ENCODE results near the gene ZMYM4. TPM values are rescaled to one million over a fixed set of nuclear protein-coding genes. Genes with fewer than 3 reads are reported as not detected.

Gene ZMYM4
- polyA plus RNA-seq, 1 donor from 2014 or later = 28.0 TPM

DNA sequence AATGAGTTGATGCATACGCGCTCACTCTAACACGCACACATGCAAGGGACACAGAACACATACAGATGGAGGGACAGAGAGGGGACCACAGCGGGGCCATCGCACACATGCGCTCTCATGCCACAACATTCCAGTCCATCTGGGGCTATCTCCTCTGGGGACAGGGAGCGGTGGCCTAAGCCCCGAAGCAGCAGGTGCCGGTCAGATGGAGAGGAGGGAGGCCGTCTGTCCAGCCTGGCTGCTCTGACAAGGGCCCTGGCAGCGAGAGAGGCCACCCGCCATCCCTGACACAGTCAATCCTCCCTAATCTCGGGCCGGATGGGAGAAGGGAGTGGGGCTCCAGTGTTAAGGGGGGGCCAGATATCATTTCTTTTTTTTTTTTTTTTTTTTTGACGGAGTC, 165.2 kb downstream of the ZMYM4 start:
- Mint-ChIP-seq H3K36me3 (peaks cover 11% of the 10 kb centered on the region), H3K27ac (no peak overlapping the region), H3K9me3 (peaks cover 0 to 3% (median 0%) of the 10 kb centered on the region in 3 donors), H3K27me3 (no peaks in the 10 kb centered on the region), H3K4me1 (peaks cover 0 to 2% (median 1%) of the 10 kb centered on the region in 3 donors), H3K4me3 (no peak overlapping the region)

DNA sequence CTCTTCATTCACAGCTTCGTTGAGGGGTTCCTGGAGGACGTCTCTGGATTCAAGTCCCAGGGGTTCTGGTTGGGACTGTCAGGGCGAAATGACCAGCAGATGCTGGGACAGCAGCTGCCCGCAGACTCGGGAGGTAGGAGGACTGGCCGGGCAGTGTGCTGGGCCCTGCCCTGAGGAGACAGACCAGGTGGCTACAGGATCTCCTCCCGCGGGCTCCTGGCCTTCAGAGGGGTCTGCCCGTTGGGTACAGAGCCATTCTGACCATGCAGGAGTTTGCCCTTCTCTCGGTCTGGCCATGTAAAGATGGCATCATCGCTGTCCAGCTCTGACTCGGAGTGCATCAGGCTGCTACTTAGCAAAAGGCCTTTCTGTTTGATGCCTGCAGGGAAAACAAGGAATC, 166.2 kb downstream of the ZMYM4 start:
- peak overlapping the region in 1 of 3 donors; percentile 50 for H3K27ac Mint-ChIP-seq
- H3K9me3 Mint-ChIP-seq = peaks cover 0 to 3% (median 0%) of the 10 kb centered on the region in 3 donors
- peaks cover 11% of the 10 kb centered on the region for H3K36me3 Mint-ChIP-seq
- no peak overlapping the region for H3K4me3 Mint-ChIP-seq
- H3K27me3 Mint-ChIP-seq = no peaks in the 10 kb centered on the region
- H3K4me1 Mint-ChIP-seq = peaks cover 0 to 2% (median 1%) of the 10 kb centered on the region in 3 donors

DNA sequence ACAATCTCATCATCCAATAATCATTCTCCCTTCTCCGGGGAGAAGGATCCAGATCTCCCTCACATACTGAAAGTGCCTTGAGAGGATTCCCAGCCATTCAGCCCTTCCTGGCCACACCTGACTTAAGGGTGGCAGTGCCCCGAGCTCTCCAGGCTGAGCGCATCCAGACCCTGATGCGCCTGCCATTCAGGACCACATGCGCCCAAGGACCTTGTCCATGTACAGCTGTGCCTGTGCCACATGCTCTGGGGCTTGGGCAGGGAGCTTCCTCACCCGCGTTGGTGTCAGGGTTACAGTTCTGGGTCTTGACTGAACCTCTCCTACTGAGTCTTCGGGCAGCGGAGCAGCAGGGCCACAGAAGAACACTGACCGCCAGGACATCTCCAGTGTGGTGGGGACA, 167.6 kb downstream of the ZMYM4 start:
- Mint-ChIP-seq H3K9me3 (no peaks in the 10 kb centered on the region), H3K27ac (peak overlapping the region in 1 of 3 donors; percentile 46), H3K36me3 (peaks cover 9% of the 10 kb centered on the region), H3K4me1 (peaks cover 0 to 1% (median 0%) of the 10 kb centered on the region in 3 donors), H3K27me3 (no peaks in the 10 kb centered on the region), H3K4me3 (no peak overlapping the region)

DNA sequence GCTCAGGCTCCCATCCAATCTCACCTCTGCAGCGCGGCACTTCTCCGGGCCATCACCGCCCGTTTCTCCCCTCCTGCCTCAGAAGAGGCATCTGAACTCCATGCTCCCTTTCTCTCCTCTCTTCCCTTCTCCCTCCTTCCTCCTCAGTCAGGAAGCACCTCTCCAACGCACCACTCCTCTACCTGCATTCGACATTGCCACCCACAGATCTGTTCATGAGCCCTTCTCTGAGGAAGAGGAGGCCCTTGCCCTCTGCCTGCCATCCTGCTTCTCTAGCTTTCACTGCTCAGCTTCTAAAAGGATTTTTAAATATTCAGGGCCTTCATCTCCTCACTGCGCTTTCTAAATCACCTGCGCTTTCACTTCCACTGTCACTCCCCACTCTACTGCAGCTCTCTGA, 168.7 kb downstream of the ZMYM4 start:
- no peaks in the 10 kb centered on the region for H3K27me3 Mint-ChIP-seq
- H3K4me3 Mint-ChIP-seq = peak overlapping the region in 1 of 4 donors; percentile 35
- peaks cover 0 to 1% (median 0%) of the 10 kb centered on the region in 3 donors for H3K4me1 Mint-ChIP-seq
- no peaks in the 10 kb centered on the region for H3K9me3 Mint-ChIP-seq
- H3K36me3 Mint-ChIP-seq = peaks cover 5% of the 10 kb centered on the region
- peak overlapping the region in 1 of 3 donors; percentile 1 for H3K27ac Mint-ChIP-seq

DNA sequence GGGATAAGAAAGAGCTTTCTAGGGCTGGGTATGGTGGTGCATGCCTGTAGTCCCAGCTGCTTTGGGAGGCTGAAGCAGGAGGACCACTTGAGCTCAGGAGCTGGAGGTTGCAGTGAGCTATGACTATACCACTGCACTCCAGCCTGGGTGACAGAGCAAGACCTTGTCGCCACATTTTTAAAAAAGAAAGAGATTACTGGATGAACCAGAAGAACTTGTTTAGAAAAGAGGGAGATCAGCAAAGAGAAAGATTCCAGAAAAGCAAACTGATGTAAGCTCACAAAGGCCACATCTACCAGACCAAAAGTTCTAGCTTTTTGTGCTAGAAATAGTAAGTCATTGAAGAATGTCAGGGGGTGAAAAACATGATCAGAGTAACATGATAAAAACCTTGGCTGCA, 171.1 kb downstream of the ZMYM4 start:
- H3K9me3 Mint-ChIP-seq = no peaks in the 10 kb centered on the region
- H3K4me1 Mint-ChIP-seq = peaks cover 0 to 1% (median 0%) of the 10 kb centered on the region in 3 donors
- no peaks in the 10 kb centered on the region for H3K27me3 Mint-ChIP-seq
- H3K27ac Mint-ChIP-seq = no peak overlapping the region
- no peak overlapping the region for H3K4me3 Mint-ChIP-seq
- no peaks in the 10 kb centered on the region for H3K36me3 Mint-ChIP-seq

DNA sequence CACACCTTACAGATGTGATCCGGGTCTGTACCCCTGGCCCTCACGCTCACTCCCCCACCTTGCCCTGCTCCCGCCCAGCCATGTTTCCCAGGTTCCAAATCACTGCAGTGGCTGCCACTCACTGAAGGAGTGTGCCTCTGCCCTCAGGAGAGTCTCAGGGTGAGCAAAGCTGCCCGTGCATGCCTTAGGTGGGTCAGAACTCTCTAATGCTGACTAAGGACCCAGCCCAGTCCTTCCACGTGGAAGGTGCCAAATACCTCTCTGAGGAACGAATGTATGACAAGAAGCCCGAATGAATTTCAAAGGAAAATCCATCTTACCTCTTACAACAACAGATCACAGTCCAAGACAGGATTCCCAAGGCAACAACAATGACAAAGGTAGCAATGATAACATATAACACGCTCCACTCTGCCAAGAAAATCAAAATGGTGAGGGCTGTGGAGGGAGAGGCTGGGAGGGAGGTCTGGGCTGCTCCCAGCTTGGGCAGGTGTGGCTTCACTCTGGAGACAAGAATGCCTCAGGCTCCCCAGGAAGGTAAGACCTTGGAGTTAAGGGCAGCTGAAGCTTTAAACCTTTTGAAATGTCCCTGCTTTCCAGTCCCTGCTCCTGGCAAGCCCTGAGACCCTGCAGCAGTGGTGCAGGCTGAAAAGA, 173.5 kb downstream of the ZMYM4 start:
- Mint-ChIP-seq H3K27me3 (no peaks in the 10 kb centered on the region), H3K27ac (no peak overlapping the region), H3K36me3 (no peaks in the 10 kb centered on the region), H3K4me3 (no peak overlapping the region), H3K9me3 (no peaks in the 10 kb centered on the region), H3K4me1 (peaks cover 0 to 1% (median 0%) of the 10 kb centered on the region in 3 donors)

DNA sequence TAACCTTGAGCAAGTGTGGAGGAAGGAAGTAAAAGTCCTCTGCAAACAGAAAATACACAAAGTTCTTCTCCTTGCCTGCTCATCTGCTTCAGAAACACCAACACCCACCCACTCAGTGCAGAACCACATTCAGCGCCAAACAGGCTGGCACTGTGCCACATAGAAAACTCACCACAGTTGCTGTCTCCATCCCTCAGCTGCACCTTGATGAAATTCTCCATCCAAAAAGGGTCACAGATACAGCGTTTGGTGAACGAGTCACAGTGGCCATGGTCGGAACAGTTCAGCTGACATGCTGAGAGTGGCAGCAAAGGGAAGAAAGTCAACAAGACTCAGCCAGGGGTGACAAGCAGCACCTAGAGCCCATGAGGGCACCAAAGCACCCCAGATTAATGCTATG, 174.2 kb downstream of the ZMYM4 start:
- Mint-ChIP-seq H3K9me3 (no peaks in the 10 kb centered on the region), H3K27me3 (no peaks in the 10 kb centered on the region), H3K4me1 (peaks cover 0 to 1% (median 0%) of the 10 kb centered on the region in 3 donors), H3K36me3 (no peaks in the 10 kb centered on the region), H3K4me3 (no peak overlapping the region), H3K27ac (no peak overlapping the region)

DNA sequence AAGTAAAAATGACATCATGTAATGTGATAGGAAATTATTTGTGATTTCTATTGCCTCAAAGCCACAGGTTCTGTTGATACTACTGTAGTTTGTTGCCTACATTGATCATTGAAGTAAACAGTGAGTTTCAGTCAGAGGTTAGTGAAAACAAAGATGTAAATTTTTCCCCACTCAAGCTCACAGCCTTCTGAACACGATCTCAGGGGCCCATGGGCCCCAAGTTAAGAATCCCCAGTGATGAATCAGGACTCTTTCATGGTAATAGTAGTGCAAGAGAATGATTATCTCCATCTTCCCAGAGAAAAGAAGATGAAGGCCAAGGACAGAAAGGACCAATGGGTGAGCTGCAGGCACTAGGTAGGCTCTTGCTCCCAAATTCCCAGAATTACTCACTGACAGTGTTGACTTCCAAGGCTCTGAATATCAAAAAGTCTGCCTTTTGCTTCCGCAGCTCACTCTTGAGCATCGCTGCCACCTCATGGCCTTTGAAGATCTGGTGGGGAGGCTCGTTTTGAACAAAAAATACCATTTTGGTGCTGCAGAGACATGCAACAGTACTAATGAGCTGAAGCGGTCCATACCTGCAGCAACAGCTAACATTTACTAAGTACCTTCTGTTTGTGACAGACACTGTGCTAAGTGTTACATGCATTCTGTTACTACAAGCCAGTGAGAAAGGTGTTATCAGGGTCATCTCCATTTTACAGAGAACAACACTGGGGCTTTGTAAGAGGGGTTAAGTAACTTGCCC, 175.4 kb downstream of the ZMYM4 start:
- Mint-ChIP-seq H3K27ac (no peak overlapping the region), H3K4me3 (no peak overlapping the region), H3K9me3 (no peaks in the 10 kb centered on the region), H3K4me1 (no peaks in the 10 kb centered on the region), H3K27me3 (no peaks in the 10 kb centered on the region), H3K36me3 (no peaks in the 10 kb centered on the region)

DNA sequence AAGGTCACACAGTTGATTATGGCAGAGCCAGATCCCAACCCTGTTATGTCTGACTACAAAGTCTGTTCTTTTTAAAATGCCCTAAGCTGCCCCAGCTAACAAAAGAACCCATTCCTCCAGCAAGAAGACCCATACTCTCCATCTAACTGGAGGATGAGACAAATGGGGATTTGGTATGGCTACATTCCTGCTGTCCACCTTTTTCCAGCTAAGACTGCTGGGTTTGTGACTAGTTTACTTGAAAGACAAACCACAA, 175.9 kb downstream of the ZMYM4 start:
- Mint-ChIP-seq H3K27me3 (no peaks in the 10 kb centered on the region), H3K9me3 (no peaks in the 10 kb centered on the region), H3K36me3 (no peaks in the 10 kb centered on the region), H3K4me1 (no peaks in the 10 kb centered on the region), H3K27ac (no peak overlapping the region), H3K4me3 (no peak overlapping the region)

DNA sequence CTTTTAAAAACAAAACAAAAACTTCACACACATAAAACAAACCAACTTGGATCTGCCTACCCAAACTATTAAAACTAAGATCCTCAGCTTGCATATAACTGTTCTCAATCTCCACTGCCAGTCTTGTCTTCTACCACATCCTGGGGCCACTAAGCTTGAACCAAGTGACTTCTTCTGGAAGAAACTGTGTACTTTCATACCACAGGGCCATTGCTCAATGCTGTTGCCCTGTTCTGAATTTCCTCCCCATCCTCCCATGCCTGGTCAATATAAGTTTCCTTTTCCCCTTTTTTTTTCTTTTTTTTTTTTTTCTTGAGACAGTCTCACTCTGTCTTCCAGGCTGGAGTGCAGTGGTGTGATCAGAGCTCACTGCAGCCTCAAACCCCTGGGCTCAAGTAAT, 178.8 kb downstream of the ZMYM4 start:
- H3K27me3 Mint-ChIP-seq = no peaks in the 10 kb centered on the region
- peaks cover 2% of the 10 kb centered on the region for H3K36me3 Mint-ChIP-seq
- H3K27ac Mint-ChIP-seq = no peak overlapping the region
- peaks cover 0 to 2% (median 0%) of the 10 kb centered on the region in 3 donors for H3K4me1 Mint-ChIP-seq
- no peaks in the 10 kb centered on the region for H3K9me3 Mint-ChIP-seq
- H3K4me3 Mint-ChIP-seq = no peak overlapping the region

DNA sequence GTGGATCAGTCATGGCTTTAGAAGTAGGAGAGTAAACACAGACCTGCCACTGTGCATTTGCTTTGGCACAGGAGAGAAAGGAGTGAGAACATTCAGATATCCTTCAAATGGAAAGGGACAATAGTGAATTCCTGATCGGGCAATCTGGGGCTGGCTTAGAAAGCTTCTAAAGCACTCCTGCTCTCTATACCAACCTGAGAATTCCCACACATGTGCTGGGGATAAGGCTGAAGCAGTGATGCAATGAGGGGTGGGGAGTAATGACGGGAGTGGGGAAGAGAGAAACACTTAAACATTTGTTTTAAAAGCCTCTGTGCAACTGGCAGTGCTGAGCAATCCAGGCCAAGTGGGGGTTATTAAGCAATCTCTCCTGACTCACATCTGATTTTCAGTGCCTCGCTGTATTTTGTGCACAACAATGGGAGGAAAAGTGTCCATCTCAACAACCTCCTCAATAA, 179.9 kb downstream of the ZMYM4 start:
- H3K9me3 Mint-ChIP-seq = no peaks in the 10 kb centered on the region
- H3K36me3 Mint-ChIP-seq = peaks cover 2% of the 10 kb centered on the region

DNA sequence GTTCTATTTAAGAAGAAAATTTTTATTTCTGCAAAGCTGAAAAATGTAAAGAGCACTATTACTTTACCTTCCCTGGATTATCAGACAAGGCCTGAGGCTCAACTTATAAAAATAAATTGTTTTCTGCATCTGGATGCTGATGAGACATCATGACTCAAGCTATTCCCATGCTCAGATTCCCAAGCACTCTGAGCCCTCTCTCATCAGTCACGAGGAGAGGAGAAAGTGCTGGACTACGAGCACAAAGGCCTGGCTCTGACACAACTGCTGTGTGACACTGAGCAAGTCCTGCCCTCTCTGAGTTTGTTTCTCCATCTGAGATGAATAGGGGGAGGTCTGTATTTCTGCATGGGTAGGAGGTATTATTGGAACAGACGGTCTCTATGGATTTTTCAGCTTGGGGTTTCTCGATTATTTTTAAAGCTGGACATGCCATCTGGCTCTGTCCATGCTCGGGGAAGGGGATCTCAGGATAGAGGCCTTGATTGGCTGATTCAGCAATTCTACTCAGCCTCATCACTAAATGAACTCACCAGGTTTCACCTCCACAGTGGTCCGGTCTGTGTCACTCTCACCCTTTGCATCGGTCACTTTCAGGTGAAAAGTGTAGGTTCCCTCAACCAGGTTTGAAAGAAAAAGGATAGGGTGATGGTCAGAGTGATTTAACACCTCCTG, 181.0 kb downstream of the ZMYM4 start:
- peaks cover 2% of the 10 kb centered on the region for H3K36me3 Mint-ChIP-seq
- H3K27ac Mint-ChIP-seq = no peak overlapping the region
- H3K9me3 Mint-ChIP-seq = no peaks in the 10 kb centered on the region
- H3K27me3 Mint-ChIP-seq = no peaks in the 10 kb centered on the region
- H3K4me3 Mint-ChIP-seq = no peak overlapping the region
- H3K4me1 Mint-ChIP-seq = peaks cover 0 to 2% (median 0%) of the 10 kb centered on the region in 3 donors

More for the DNA sequence above, 179.9 kb downstream of the ZMYM4 start:
- H3K4me1 Mint-ChIP-seq = peaks cover 0 to 2% (median 0%) of the 10 kb centered on the region in 3 donors
- no peak overlapping the region for H3K27ac Mint-ChIP-seq
- H3K27me3 Mint-ChIP-seq = no peaks in the 10 kb centered on the region
- no peak overlapping the region for H3K4me3 Mint-ChIP-seq

DNA sequence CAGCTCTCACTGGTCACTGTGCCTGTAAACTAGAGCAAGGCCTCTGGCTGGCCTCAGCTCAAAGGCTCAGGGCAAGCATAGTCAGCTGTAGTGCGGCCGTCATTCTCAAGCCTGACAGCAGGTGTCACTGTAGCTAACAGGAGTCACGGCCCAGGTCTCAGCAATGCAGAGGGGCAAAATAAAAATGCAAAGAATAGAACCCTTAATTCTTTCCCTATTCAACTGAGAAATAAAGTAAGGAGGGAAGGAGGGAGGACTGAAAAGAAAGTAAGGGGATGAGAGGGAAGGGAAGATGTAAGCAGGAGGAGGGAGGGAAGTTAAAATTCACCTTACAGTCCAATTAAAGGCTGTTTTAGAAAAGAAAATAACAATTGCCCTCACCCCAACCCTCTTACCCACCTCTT, 182.6 kb downstream of the ZMYM4 start:
- no peaks in the 10 kb centered on the region for H3K9me3 Mint-ChIP-seq
- peaks cover 5% of the 10 kb centered on the region for H3K36me3 Mint-ChIP-seq
- peak overlapping the region in 1 of 3 donors; percentile 8 for H3K27ac Mint-ChIP-seq
- H3K4me3 Mint-ChIP-seq = no peak overlapping the region
- H3K4me1 Mint-ChIP-seq = peaks cover 0 to 2% (median 0%) of the 10 kb centered on the region in 3 donors
- no peaks in the 10 kb centered on the region for H3K27me3 Mint-ChIP-seq

DNA sequence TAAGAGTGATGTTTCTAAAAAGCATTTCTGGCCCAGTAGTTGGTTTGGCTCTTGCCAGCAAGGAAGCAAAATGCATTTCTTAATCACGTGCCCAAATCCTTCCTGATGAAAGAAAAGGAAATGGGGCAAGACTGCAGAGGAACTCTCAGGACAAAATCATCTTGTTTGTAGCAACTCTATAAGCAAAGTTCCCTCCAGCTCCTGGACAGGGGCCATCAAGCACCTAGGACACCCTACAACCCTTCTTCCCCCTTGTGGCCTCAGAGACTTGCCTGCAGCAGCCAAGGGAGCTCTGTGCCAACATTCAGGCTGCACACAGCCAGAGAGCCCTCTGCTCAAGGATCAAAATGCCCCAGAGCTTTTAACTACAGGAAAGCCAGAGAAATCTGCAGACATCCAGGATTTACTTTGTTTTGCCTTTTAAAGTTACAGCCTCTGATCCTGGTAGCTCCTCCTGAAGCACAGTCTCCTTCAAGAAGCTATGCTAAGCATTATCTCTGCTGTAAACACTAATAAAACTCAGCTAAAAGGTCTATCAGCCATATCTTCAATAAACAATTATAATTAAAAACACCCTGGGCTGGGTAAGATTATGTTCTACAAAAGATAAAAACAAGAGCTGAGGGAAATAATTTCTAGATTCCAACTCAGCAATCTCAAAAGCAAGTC, 183.7 kb downstream of the ZMYM4 start:
- Mint-ChIP-seq H3K36me3 (peaks cover 6% of the 10 kb centered on the region), H3K27me3 (no peaks in the 10 kb centered on the region), H3K4me1 (peaks cover 0 to 2% (median 0%) of the 10 kb centered on the region in 3 donors), H3K4me3 (no peak overlapping the region), H3K9me3 (no peaks in the 10 kb centered on the region), H3K27ac (peak overlapping the region in 2 of 3 donors; percentile 34 to 75)

DNA sequence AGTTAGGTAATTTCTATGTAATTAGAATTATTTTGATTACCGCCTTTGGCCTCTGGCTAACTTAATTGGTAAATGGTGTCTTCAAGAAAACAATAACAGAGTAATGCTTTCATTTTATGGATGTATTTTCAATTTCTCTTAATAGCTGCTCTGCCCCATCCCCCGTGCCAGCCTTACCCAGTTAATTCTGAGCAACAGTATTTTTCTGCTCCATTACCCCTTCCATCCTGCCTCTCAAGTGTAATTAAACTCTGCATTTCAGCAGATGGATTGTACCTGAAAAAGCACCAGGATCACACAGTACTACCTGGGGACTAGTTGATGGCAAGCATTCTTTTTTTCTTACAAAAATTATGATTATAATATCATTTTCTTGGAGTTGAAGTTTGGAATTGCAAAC, 184.5 kb downstream of the ZMYM4 start:
- Mint-ChIP-seq H3K9me3 (no peaks in the 10 kb centered on the region), H3K36me3 (peaks cover 6% of the 10 kb centered on the region), H3K4me3 (no peak overlapping the region), H3K4me1 (peaks cover 0 to 2% (median 0%) of the 10 kb centered on the region in 3 donors), H3K27me3 (no peaks in the 10 kb centered on the region), H3K27ac (no peak overlapping the region)

All from IgD-negative memory B cell (primary cell).